ENCODE results near the gene RERE. TPM values are rescaled to one million over a fixed set of nuclear protein-coding genes. Genes with fewer than 3 reads are reported as not detected.

RERE gene
- total RNA-seq, 1 experiment from 2014 or later: 40.6 TPM

DNA sequence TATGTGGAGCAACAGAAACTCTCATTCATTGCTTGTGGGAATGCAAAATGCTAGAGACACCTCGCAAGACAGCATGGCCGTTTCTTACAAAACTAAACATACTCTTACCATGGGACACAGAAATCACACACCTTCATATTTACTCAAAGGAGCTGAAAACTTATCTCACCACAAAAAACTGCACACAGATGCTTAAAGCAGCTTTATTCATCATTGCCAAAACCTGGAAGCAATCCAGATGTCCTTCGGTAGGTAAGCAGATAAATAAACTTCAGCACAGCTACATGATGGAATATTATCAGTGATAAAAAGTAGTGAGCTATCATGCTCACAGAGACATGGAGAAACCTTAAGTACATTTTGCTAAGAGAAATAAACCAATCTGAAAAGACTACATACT, 124.3 kb downstream of the RERE start:
- ChIA-PET POLR2A (no interaction called here), RAD21 (ENCODE audit: low non-redundant PET in 1 of 2, low total read pairs in 2 of 2, uncharacterized antibody in 2 of 2, unreplicated experiment in 2 of 2) (no interaction called here), CTCF (no interaction called here)
- H3K9ac ChIP-seq (ENCODE audit: low read length): no peak overlapping the region
- no peak for DNase-seq (ENCODE audit: low read depth, low spot score)
- no peak for TF ChIP-seq EZH2 (IDR thresholded peaks at IDR 0.05)
- H3K4me3 ChIP-seq (replicated peaks in 1 of 2; ENCODE audit: low read depth in 1 of 2, low read length in 2 of 2): no peak overlapping the region
- H4K20me1 ChIP-seq (ENCODE audit: insufficient read depth): peaks cover 6% of the 10 kb centered on the region; the same call in 1 of the 2 replicates
- no peaks in the 10 kb centered on the region for H3K9me2 ChIP-seq (ENCODE audit: insufficient read depth)
- H3K4me2 ChIP-seq (ENCODE audit: low read length): no peak overlapping the region
- intact Hi-C loops (cut with micrococcal nuclease): no loop called here
- no peaks in the 10 kb centered on the region for H3K27me3 ChIP-seq (ENCODE audit: insufficient read depth, low read length)
- H3K36me3 ChIP-seq (ENCODE audit: control insufficient read depth in 1 of 2, insufficient read depth in 2 of 2, low read length in 2 of 2): no peaks in the 10 kb centered on the region
- ATAC-seq: no peak
- no peak overlapping the region for H3K27ac ChIP-seq (ENCODE audit: low read depth, low read length)
- H3K79me2 ChIP-seq (ENCODE audit: insufficient read depth, low read length): peaks cover 68% of the 10 kb centered on the region
- BruUV-seq (replicated peaks): no TSS peak
- H2AFZ ChIP-seq (ENCODE audit: low read depth, low read length, poor library complexity, severe bottlenecking): no peak overlapping the region
- H3K9me3 ChIP-seq (ENCODE audit: control insufficient read depth in 1 of 2, insufficient read depth in 1 of 2, low read depth in 1 of 2, low read length in 2 of 2): no peaks in the 10 kb centered on the region
- H3K4me1 ChIP-seq (ENCODE audit: control insufficient read depth in 1 of 2, insufficient read depth in 2 of 2, low read length in 2 of 2): no peaks in the 10 kb centered on the region

DNA sequence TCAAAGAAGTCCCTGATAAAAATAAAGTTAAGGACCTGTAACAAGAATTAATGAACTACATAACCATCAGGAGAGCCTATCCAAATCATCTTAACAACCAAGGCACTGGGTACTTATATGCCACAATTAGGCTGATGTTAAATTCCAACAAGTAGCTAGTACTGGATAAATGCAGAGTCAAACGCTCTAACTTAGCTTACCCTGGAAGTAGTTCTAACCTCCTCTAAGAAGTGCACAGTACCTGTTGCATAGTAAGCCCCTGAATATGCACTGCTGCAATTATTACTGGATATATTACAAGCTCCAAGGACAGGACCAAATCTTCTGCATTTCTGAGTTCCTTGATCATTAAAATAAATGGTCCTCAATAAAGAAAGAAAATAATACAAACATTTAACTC, 125.8 kb downstream of the RERE start:
- Histone ChIP-seq H3K4me1 (ENCODE audit: control insufficient read depth in 1 of 2, insufficient read depth in 2 of 2, low read length in 2 of 2) (no peaks in the 10 kb centered on the region), H3K36me3 (ENCODE audit: control insufficient read depth in 1 of 2, insufficient read depth in 2 of 2, low read length in 2 of 2) (no peaks in the 10 kb centered on the region), H4K20me1 (ENCODE audit: insufficient read depth) (peaks cover 6% of the 10 kb centered on the region; the same call in 1 of the 2 replicates), H3K9me2 (ENCODE audit: insufficient read depth) (no peaks in the 10 kb centered on the region), H3K27ac (ENCODE audit: low read depth, low read length) (no peak overlapping the region), H3K4me3 (replicated peaks in 1 of 2; ENCODE audit: low read depth in 1 of 2, low read length in 2 of 2) (no peak overlapping the region), H3K9ac (ENCODE audit: low read length) (no peak overlapping the region), H3K9me3 (ENCODE audit: control insufficient read depth in 1 of 2, insufficient read depth in 1 of 2, low read depth in 1 of 2, low read length in 2 of 2) (no peaks in the 10 kb centered on the region), H3K79me2 (ENCODE audit: insufficient read depth, low read length) (peaks cover 66% of the 10 kb centered on the region), H3K4me2 (ENCODE audit: low read length) (no peak overlapping the region), H2AFZ (ENCODE audit: low read depth, low read length, poor library complexity, severe bottlenecking) (no peak overlapping the region), H3K27me3 (ENCODE audit: insufficient read depth, low read length) (no peaks in the 10 kb centered on the region)
- ATAC-seq (no peak), DNase-seq (ENCODE audit: low read depth, low spot score) (no peak)
- intact Hi-C loops (cut with micrococcal nuclease): no loop called here
- no TSS peak for BruUV-seq (replicated peaks)
- TF ChIP-seq SP1 (IDR thresholded peaks at IDR 0.05; ENCODE audit: low read depth): no peak
- TF ChIP-seq, protein P1, sequence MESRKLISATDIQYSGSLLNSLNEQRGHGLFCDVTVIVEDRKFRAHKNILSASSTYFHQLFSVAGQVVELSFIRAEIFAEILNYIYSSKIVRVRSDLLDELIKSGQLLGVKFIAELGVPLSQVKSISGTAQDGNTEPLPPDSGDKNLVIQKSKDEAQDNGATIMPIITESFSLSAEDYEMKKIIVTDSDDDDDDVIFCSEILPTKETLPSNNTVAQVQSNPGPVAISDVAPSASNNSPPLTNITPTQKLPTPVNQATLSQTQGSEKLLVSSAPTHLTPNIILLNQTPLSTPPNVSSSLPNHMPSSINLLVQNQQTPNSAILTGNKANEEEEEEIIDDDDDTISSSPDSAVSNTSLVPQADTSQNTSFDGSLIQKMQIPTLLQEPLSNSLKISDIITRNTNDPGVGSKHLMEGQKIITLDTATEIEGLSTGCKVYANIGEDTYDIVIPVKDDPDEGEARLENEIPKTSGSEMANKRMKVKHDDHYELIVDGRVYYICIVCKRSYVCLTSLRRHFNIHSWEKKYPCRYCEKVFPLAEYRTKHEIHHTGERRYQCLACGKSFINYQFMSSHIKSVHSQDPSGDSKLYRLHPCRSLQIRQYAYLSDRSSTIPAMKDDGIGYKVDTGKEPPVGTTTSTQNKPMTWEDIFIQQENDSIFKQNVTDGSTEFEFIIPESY (IDR thresholded peaks at IDR 0.05; ENCODE audit: extremely low read depth, insufficient replicate concordance, low read length): no peak
- TF ChIP-seq JUND (IDR thresholded peaks at IDR 0.05): no peak
- no peak for TF ChIP-seq CBX3 (IDR thresholded peaks at IDR 0.05; ENCODE audit: low read depth)
- RAD21 ChIA-PET (ENCODE audit: low non-redundant PET in 1 of 2, low total read pairs in 2 of 2, uncharacterized antibody in 2 of 2, unreplicated experiment in 2 of 2): no interaction called here
- POLR2A ChIA-PET: no interaction called here
- CTCF ChIA-PET: no interaction called here
